Esophagus muscularis mucosa (tissue), 4 donors: ENCODE results near the gene CDCP2.

ENCODE experiments used
- EP300 ChIP-seq: sonication (generic); formaldehyde crosslinking; IDR thresholded peaks from one replicate; pipeline ENCODE4 v1.6.1; 2017; ENCODE audit warnings: antibody characterized with exemption
- POLR2A ChIP-seq: fragments of 450-650 bp; IDR thresholded peaks from one replicate; pipeline ENCODE4 v1.6.1; 2017; ENCODE audit warnings: antibody characterized with exemption, moderate library complexity, mild to moderate bottlenecking, low read depth
- TF ChIP-seq, protein P1 (sequence below), 3 experiments: fragments of 200-600 bp in 2 of 3; fragments of 450-650 bp in 1 of 3; sonication (generic) in 2 of 3; IDR thresholded peaks; one replicate each; pipeline ENCODE4 v1.5.1; 2017 to 2019; ENCODE audit warnings: antibody characterized with exemption in 3 of 3, mild to moderate bottlenecking in 2 of 3, moderate library complexity in 1 of 3

- TF ChIP-seq POLR2A (no peak), EP300 (no peak)
- TF ChIP-seq, protein P1, sequence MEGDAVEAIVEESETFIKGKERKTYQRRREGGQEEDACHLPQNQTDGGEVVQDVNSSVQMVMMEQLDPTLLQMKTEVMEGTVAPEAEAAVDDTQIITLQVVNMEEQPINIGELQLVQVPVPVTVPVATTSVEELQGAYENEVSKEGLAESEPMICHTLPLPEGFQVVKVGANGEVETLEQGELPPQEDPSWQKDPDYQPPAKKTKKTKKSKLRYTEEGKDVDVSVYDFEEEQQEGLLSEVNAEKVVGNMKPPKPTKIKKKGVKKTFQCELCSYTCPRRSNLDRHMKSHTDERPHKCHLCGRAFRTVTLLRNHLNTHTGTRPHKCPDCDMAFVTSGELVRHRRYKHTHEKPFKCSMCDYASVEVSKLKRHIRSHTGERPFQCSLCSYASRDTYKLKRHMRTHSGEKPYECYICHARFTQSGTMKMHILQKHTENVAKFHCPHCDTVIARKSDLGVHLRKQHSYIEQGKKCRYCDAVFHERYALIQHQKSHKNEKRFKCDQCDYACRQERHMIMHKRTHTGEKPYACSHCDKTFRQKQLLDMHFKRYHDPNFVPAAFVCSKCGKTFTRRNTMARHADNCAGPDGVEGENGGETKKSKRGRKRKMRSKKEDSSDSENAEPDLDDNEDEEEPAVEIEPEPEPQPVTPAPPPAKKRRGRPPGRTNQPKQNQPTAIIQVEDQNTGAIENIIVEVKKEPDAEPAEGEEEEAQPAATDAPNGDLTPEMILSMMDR (IDR thresholded peaks at IDR 0.05), result no peak
Measured at GRCh38 chr1:54138994-54139393, 13.8 kb downstream of the CDCP2 start.
